ENCODE measurements around the gene DHRS1.

Gene DHRS1

GRCh38 chr14:24241829-24242443 is 57.6 kb downstream of the DHRS1 start:
- DNase-seq, result peak; percentile 97

Data from CD4-positive, alpha-beta T cell treated with Interleukin-6 for 4 hours (primary cell).